ENCODE results near the gene MTHFD2L. TPM values are rescaled to one million over a fixed set of nuclear protein-coding genes. Genes with fewer than 3 reads are reported as not detected.
A peak's percentile ranks its signal among the peaks of the same experiment; 100 is the strongest.
"Not testable (repeated sequence)": the region's sequence is repeated elsewhere in the genome, so short reads cannot be mapped to it uniquely, and the experiment has no call there.

Gene MTHFD2L
- total RNA-seq, 1 donor from 2014 or later = 14.5 TPM

DNA sequence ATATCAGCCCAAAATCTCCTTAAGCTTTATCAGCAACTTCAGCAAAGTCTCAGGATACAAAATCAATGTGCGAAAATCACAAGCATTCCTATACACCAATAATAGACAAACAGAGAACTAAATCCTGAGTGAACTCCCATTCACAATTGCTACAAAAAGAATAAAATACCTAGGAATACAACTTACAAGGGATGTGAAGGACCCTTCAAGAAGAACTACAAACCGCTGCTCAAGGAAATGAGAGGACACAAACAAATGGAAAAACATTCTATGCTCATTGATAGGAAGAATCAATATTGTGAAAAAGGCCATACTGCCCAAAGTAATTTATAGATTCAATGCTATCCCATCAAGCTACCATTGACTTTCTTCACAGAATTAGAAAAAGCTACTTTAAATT lies 27.1 kb upstream of the MTHFD2L start:
- intact Hi-C loops (cut with DNase I) = loop anchor here (5.0 kb wide), 3 partner anchors 399 to 539 kb away; no protein-coding TSS in a partner anchor
- DNase-seq (ENCODE audit: low spot score) = not testable (repeated sequence)

DNA sequence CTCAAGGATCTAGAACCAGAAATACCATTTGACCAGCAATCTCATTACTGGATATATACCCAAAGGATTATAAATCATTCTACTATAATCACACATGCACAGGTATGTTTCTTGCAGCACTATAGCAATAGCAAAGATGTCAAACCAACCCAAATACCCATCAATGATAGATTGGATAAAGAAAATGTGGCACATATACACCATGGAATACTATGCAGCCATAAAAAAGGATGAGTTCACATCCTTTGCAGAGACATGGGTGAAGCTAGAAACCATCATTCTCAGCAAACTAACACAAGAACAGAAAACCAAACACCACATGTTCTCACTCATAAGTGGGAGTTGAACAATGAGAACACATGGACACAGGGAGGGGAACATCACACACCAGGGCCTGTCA lies 25.7 kb upstream of the MTHFD2L start:
- not testable (repeated sequence) for DNase-seq (ENCODE audit: low spot score)
- intact Hi-C loops (cut with DNase I) = loop anchor here (5.0 kb wide), 3 partner anchors 400 to 540 kb away; no protein-coding TSS in a partner anchor

GRCh38 chr4:74132944-74133343 lies 25.0 kb upstream of the MTHFD2L start:
- no peak for DNase-seq (ENCODE audit: low spot score)
- intact Hi-C loops (cut with DNase I) = loop anchor here (5.0 kb wide), 3 partner anchors 401 to 541 kb away; no protein-coding TSS in a partner anchor

- peak; percentile 82 for DNase-seq (ENCODE audit: low spot score)
- intact Hi-C loops (cut with DNase I) = loop anchor here (5.0 kb wide), 3 partner anchors 402 to 542 kb away; no protein-coding TSS in a partner anchor
Observed at GRCh38 chr4:74133786-74134499, 24.0 kb upstream of the MTHFD2L start.

DNA sequence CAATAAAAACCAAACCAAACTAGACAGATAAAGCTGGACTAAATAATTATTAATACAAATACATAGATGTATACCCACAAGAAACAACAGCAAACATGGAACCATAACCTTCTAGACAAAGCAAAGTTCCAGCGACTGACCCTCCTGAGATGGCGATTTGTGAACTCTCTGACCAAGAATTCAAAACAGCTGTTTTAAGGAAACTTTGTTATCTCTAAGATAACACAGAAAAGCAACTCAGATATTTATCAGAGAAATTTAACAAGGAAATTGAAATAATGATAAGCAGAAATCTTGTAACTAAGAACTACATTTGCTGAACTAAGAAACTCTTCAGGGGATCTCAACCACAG lies 23.4 kb upstream of the MTHFD2L start:
- DNase-seq (ENCODE audit: low spot score) = no peak
- intact Hi-C loops (cut with DNase I) = loop anchor here (5.0 kb wide), 3 partner anchors 402 to 542 kb away; no protein-coding TSS in a partner anchor

DNA sequence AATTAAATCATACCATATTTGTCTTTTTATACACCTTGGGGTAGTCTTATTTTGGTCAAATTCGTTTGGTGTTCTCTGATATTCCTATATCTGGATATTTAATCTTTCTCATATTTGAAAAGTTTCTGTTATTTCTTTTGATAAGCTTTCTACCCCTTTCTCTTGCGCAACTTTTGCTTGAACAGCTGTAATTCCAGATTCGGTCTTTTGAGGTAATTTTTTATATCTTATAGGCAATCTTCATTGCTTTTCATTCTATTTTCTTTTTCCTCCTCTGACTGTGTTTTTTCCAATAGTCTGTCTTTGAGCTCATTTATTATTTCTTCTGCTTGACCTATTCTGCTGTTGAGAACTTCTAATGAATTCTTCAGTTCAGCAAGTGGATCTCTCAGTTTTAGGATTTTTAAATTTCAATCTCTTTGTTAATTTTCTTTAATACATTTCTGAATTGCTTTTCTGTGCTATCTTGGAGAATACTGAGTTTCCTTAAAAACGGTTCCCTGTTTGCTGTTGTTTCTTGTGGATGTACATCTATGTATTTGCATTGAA lies 11.3 kb upstream of the MTHFD2L start:
- no peak for DNase-seq (ENCODE audit: low spot score)
- intact Hi-C loops (cut with DNase I) = no loop called here

- DNase-seq (ENCODE audit: low spot score) = no peak
- intact Hi-C loops (cut with DNase I) = no loop called here
Observed at GRCh38 chr4:74148205-74148604, 9.7 kb upstream of the MTHFD2L start.

GRCh38 chr4:74152836-74153235 lies 5.1 kb upstream of the MTHFD2L start:
- intact Hi-C loops (cut with DNase I) = no loop called here
- no peak for DNase-seq (ENCODE audit: low spot score)

GRCh38 chr4:74156521-74156920 lies 1.4 kb upstream of the MTHFD2L start:
- intact Hi-C loops (cut with DNase I) = no loop called here
- DNase-seq (ENCODE audit: low spot score) = no peak

GRCh38 chr4:74157154-74157553 lies 764 bp upstream of the MTHFD2L start:
- intact Hi-C loops (cut with DNase I) = no loop called here
- no peak for DNase-seq (ENCODE audit: low spot score)

GRCh38 chr4:74158466-74159142 lies 686 bp downstream of the MTHFD2L start:
- intact Hi-C loops (cut with DNase I) = no loop called here
- no peak for DNase-seq (ENCODE audit: low spot score)

DNA sequence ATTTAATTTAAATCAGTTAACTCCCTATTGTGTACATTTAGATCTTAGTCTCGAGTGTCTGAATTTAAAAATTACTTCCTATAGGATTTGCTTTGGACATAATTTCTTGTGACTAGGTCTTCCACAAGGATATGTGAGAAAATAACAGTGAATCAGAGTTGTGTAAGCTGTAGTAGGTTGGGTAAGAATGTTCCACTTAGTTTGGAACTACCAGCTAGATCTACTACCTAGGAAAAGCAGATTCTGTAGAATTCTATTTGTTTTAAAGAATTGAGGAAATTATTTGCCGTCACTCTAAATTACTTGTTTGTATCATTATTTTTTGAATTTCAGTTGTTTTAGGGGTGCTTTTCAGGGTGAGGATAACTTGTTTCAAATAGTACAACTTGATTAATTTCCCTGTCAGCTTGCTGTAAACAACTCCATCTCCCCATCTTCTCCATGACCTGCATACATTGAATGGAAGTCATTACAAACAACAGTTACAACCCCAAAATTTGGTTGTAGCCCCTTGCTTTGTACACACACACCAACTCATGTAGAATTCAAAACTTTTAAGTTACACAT lies 1.3 kb downstream of the MTHFD2L start:
- DNase-seq (ENCODE audit: low spot score) = no peak
- intact Hi-C loops (cut with DNase I) = no loop called here

GRCh38 chr4:74161666-74162450 lies 3.9 kb downstream of the MTHFD2L start:
- intact Hi-C loops (cut with DNase I) = no loop called here
- DNase-seq (ENCODE audit: low spot score) = no peak

DNA sequence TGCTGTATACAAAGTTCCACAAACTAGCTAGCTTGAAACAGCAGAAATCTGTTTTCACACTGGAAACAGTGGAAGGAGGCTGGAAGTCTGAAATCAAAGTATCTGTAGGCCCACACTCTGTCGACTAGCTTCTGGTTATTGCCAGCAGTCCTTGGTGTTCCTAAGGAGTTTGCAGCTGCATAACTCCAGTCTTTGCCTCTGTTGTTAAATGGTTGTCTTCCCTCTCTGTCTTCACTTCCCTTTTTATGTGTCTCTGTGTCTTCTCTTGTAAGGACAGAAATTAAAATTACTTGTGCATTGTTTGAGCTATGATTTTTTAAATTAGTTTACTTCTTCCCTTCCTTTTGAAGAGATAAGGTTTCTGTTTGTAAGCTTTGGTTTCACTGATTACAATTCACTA lies 8.2 kb downstream of the MTHFD2L start:
- intact Hi-C loops (cut with DNase I) = no loop called here
- no peak for DNase-seq (ENCODE audit: low spot score)

DNA sequence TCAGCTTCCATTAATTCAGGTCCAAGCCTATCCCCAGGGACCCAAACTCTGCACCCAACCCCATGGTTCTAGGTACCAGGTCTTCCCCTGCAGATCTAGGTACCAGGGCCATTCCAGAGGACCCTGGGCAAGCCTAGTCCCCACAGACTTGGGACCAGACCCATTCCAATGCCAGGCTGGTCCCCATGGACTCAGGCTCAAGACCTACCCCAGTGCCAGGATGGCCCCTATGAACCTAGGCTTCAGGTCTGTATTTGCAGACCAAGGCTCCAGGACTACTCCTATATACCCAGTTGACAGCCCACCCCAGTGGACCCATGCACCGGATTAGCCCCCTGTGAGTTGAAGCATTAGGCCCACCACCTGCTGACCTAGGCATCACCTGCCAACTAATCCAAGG lies 8.9 kb downstream of the MTHFD2L start:
- DNase-seq (ENCODE audit: low spot score) = no peak
- intact Hi-C loops (cut with DNase I) = no loop called here

DNA sequence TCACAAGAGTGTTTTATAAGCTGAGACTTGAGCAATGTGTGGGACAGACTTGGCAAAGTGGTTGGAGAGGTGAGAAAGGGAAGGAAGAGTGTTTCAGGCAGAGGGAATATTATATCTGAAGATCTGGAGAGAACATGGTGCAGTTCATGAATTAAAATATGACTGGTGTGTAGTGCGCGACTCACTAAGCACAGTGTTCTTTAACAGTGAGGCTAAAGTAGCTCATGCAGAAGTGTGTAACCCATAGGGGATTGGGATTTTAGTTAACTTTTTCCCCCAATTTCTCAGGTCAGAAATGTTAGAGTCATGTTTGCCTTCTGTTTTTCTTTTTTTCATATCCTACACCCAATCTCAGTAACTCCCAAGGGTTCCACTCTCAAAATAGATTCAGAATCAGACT lies 9.7 kb downstream of the MTHFD2L start:
- no peak for DNase-seq (ENCODE audit: low spot score)
- intact Hi-C loops (cut with DNase I) = no loop called here

DNA sequence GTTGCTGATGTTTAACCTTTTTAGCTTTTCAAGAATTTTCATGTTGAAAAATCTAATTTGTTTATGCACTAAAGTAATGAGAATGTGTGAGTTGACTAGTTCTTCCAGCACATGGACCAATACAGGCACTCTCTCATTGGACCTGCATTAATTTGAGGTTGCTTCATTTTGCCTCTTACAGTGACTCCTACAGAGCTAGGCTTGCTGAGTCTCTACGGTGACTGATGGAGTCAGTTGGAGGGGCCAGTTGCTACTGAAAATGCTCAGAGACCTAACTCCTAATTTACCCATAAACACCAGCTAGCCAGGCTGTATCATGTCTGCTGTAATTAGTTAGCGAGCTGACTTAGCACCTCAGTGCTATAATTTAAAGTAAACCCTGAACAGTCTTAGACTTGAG lies 10.9 kb downstream of the MTHFD2L start:
- intact Hi-C loops (cut with DNase I) = no loop called here

DNA sequence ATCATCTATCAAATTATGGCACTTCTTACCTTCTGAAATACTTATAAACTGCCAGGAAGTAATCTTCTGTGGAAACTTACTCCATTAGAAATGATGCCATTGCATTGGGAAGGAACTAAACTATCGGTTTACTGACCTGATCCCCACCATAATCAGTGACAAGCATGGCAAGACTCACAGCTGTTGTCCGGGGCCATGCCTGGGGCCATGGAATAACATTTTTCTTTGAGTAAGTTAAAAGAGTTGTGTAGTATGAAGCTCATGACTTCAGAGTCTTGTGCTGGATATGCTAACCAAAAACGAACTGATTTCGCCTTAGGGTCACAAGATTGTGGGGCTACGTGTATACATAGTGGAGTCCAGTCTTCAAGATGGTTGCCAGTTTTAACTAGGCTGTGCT lies 15.4 kb downstream of the MTHFD2L start:
- no peak for DNase-seq (ENCODE audit: low spot score)

More for the DNA sequence above, 10.9 kb downstream of the MTHFD2L start:
- no peak for DNase-seq (ENCODE audit: low spot score)

GRCh38 chr4:74174421-74174820 lies 16.5 kb downstream of the MTHFD2L start:
- DNase-seq (ENCODE audit: low spot score) = no peak
- intact Hi-C loops (cut with DNase I) = no loop called here

More for the DNA sequence above, 15.4 kb downstream of the MTHFD2L start:
- intact Hi-C loops (cut with DNase I) = no loop called here

DNA sequence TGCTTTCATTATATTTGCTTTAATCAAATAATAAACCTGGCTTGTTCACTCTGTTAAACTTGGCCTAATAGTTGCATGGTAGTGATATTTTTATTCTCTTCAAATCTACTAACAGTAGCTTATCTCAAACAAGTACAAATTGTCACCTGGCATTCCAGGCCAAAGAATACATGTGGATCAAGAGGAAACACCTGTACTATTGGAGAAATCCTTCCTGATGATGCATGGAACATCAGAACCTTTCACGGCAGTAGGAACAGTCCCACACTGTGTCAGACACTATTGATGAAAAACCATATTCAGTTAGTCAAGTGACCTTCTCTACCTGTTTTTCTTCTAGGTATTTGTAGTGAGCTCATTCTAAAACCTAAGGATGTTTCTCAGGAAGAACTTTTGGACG lies 17.0 kb downstream of the MTHFD2L start:
- intact Hi-C loops (cut with DNase I) = no loop called here
- DNase-seq (ENCODE audit: low spot score) = no peak

Data from cardiac septum (tissue), 1 donor.